Kidney epithelial cell (primary cell): ENCODE data around the gene NR3C2. TPM values are rescaled to one million over a fixed set of nuclear protein-coding genes. Genes with fewer than 3 reads are reported as not detected.

Experiments used
- DNase-seq: peaks from one replicate; pipeline ENCODE4 v3.0.0-alpha.2; 2010; ENCODE audit warnings: low read depth
- H3K27me3 ChIP-seq: 2 replicates; pipeline ENCODE4 v1.6.0; 2011; ENCODE audit warnings: low read length; ENCODE audit not compliant: control insufficient read depth, insufficient read depth
- H3K36me3 ChIP-seq: 2 replicates; pipeline ENCODE4 v1.5.1; 2011; ENCODE audit warnings: low read length; ENCODE audit not compliant: control insufficient read depth, insufficient read depth
- H3K4me3 ChIP-seq: 2 replicates; pipeline ENCODE4 v1.5.1; 2011; ENCODE audit warnings: low read depth, mild to moderate bottlenecking, control low read depth, low read length
- CTCF ChIP-seq: IDR thresholded peaks from 2 replicates; pipeline ENCODE4 v1.5.1; 2011; ENCODE audit warnings: mild to moderate bottlenecking, moderate library complexity, low read length, control low read depth, inconsistent platforms; ENCODE audit not compliant: insufficient read depth, poor library complexity, severe bottlenecking
- total RNA-seq: library from RNA; depleted of rRNA; stranded (reverse); fragments of >200 nt; gene quantifications from 2 replicates; pipeline ENCODE4 v1.2.3, GENCODE V29; 2015

Gene NR3C2
- total RNA-seq, 1 donor from 2014 or later: 6.5 TPM

DNA sequence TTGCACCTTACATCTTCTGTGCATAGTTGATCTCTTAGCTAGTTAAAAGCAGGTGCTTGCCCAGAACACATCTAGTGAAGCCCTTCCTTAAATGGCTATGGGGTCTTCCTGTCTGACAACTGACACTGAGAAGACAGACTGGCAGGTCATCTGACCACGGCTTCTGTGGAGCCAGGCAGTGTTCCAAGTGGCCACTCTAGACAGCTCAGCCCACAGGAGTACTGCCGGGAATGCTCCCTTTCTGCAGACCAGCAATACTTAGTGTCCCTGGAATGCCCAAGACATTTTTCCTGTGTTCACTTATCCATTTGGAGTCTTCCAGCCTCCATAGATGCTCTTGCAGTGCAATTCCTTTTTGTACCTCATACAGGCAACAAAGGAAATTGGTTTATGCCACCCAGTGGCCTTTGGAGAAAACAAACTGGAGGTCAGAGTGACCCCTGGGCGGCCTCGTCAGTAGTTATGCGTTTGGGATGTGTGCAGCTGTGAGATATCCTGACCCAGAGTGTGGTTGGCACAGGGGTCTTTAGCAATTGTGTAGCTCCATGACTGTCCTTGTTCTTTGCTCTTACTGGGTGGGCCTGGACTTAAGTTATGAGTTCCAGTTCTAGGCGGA is 374.8 kb downstream of the NR3C2 start:
- no peaks in the 10 kb centered on the region for H3K27me3 ChIP-seq
- TF ChIP-seq CTCF: no peak
- no peak overlapping the region for H3K4me3 ChIP-seq
- H3K36me3 ChIP-seq: no peaks in the 10 kb centered on the region
- no peak for DNase-seq

- DNase-seq: no peak
- Histone ChIP-seq H3K4me3 (no peak overlapping the region), H3K36me3 (no peaks in the 10 kb centered on the region), H3K27me3 (no peaks in the 10 kb centered on the region)
- no peak for TF ChIP-seq CTCF
Measured at GRCh38 chr4:148065075-148065474, 377.1 kb downstream of the NR3C2 start.

DNA sequence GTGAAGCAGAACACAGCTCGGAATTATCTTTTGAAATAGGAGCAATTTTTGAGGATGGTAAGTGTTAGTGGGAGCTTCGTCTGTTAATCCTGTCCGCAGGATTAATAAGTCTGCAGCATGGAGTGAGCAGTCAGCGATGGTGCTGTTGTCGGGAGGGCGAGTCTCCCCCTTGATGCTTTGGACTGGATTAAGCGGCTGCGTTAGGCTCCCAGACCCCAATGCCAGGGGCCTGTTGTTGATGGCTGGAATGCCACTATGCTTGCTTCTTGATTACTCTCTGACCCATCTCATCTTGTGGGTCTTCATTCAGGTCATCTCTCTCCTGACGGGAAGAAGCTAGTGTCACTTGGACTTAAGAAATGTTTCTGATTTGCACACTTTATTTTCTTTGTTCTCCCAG is 377.8 kb downstream of the NR3C2 start:
- no peak for DNase-seq
- no peak for TF ChIP-seq CTCF
- no peak overlapping the region for H3K4me3 ChIP-seq
- H3K36me3 ChIP-seq: no peaks in the 10 kb centered on the region
- no peaks in the 10 kb centered on the region for H3K27me3 ChIP-seq

GRCh38 chr4:148062301-148062950 is 379.8 kb downstream of the NR3C2 start:
- no peak for DNase-seq
- Histone ChIP-seq H3K36me3 (no peaks in the 10 kb centered on the region), H3K27me3 (no peaks in the 10 kb centered on the region), H3K4me3 (no peak overlapping the region)
- TF ChIP-seq CTCF: no peak

GRCh38 chr4:148061795-148062194 is 380.4 kb downstream of the NR3C2 start:
- Histone ChIP-seq H3K36me3 (no peaks in the 10 kb centered on the region), H3K27me3 (no peaks in the 10 kb centered on the region), H3K4me3 (no peak overlapping the region)
- DNase-seq: no peak
- TF ChIP-seq CTCF: no peak

GRCh38 chr4:148061141-148061481 is 381.1 kb downstream of the NR3C2 start:
- no peaks in the 10 kb centered on the region for H3K27me3 ChIP-seq
- TF ChIP-seq CTCF: no peak
- no peak overlapping the region for H3K4me3 ChIP-seq
- no peaks in the 10 kb centered on the region for H3K36me3 ChIP-seq
- no peak for DNase-seq
